A549 (cell line): ENCODE measurements around the gene CTXN1. TPM values are rescaled to one million over a fixed set of nuclear protein-coding genes. Genes with fewer than 3 reads are reported as not detected.

Experiments used
- ATAC-seq, 2 experiments: fragments of 200-7000 bp in 1 of 2; fragments of >200 bp in 1 of 2; cut with Nextera tagmentation in 1 of 2; cut with Tn5 transposase in 1 of 2; 3 replicates each; pipeline versions ENCODE4 v1.8.0 to v1.9.1; 2018 to 2020; ENCODE audit warnings: mild to moderate bottlenecking in 1 of 2, moderate library complexity in 1 of 2
- CTCF ChIA-PET: fragments of 300-600 bp; sonication (Branson Sonifier 250); formaldehyde crosslinking; extraction: SDS; loops from one replicate; lab custom pipeline; 2021; ENCODE audit warnings: antibody characterized with exemption, inconsistent platforms; lab: Yijun Ruan, JAX
- POLR2A ChIA-PET: fragments of 350-600 bp; formaldehyde crosslinking; extraction: SDS; loops from one replicate; lab custom pipeline; 2021; ENCODE audit warnings: antibody characterized with exemption, inconsistent platforms; lab: Yijun Ruan, JAX
- DNase-seq, 2 experiments: peaks; one replicate each; pipeline versions ENCODE4 v3.0.0 to v3.0.0-alpha.2; 2011 to 2016; ENCODE audit warnings: low read depth in 1 of 2, low spot score in 1 of 2
- FAIRE-seq: peaks from 2 replicates; lab custom pipeline; 2011; peaks lifted over from hg19 to GRCh38; lab: Jason Lieb, UNC
- H3K27ac ChIP-seq, 2 experiments: fragments of >200 bp; sonication (Bioruptor Twin); formaldehyde crosslinking; 3 replicates each; pipeline ENCODE4 v1.5.1; 2016 to 2017
- H3K4me1 ChIP-seq: fragments of >200 bp; sonication (Bioruptor Twin); formaldehyde crosslinking; 3 replicates; pipeline ENCODE4 v1.6.1; 2016
- H3K4me2 ChIP-seq: fragments of >200 bp; sonication (Bioruptor Twin); formaldehyde crosslinking; 3 replicates; pipeline ENCODE4 v1.6.1; 2016
- H3K4me3 ChIP-seq: fragments of >200 bp; sonication (Bioruptor Twin); formaldehyde crosslinking; 3 replicates; pipeline ENCODE4 v1.5.1; 2016
- H3K9me3 ChIP-seq: fragments of >200 bp; sonication (Bioruptor Twin); formaldehyde crosslinking; 3 replicates; pipeline ENCODE4 v1.6.1; 2016
- CHD2 ChIP-seq: fragments of 150-350 bp; IDR thresholded peaks from 2 replicates; pipeline ENCODE4 v1.6.1; 2014; ENCODE audit warnings: low read length; ENCODE audit not compliant: partially characterized antibody
- EHMT2 ChIP-seq: fragments of 200-600 bp; sonication (generic); IDR thresholded peaks from 2 replicates; pipeline ENCODE4 v1.6.1; 2016; ENCODE audit warnings: antibody characterized with exemption, low read depth, mild to moderate bottlenecking, moderate library complexity
- FOXS1 ChIP-seq: fragments of 250-450 bp; sonication (Bioruptor Pico); IDR thresholded peaks from 2 replicates; pipeline ENCODE4 v1.5.0; 2020; ENCODE audit warnings: mild to moderate bottlenecking, moderate library complexity
- HEYL ChIP-seq: fragments of 250-450 bp; sonication (Bioruptor Pico); IDR thresholded peaks from 2 replicates; pipeline ENCODE4 v1.8.0; 2021; ENCODE audit warnings: mild to moderate bottlenecking, moderate library complexity
- JUNB ChIP-seq: fragments of >200 bp; sonication (Bioruptor Twin); formaldehyde crosslinking; IDR thresholded peaks from 2 replicates; pipeline ENCODE4 v1.6.1; 2016
- KDM1A ChIP-seq: fragments of 200-600 bp; sonication (generic); IDR thresholded peaks from 2 replicates; pipeline ENCODE4 v1.6.1; 2016; ENCODE audit warnings: low read depth, mild to moderate bottlenecking
- MAZ ChIP-seq: fragments of 150-350 bp; IDR thresholded peaks from 2 replicates; pipeline ENCODE4 v1.6.1; 2014; ENCODE audit warnings: antibody characterized with exemption, low read depth, low read length, borderline replicate concordance
- POLR2AphosphoS2 ChIP-seq: conservative IDR thresholded peaks from 2 replicates; pipeline ENCODE4 v1.6.1; 2012; ENCODE audit warnings: low read length, improper control_type of control experiment, inconsistent platforms
- RAD21 ChIP-seq, 2 experiments: fragments of >200 bp in 1 of 2; sonication (Bioruptor Twin) in 1 of 2; formaldehyde crosslinking in 1 of 2; IDR thresholded peaks in 1 of 2; conservative IDR thresholded peaks in 1 of 2; 2 replicates in 1 of 2; 3 replicates in 1 of 2; pipeline ENCODE4 v1.6.1; 2012 to 2018; ENCODE audit warnings: inconsistent platforms in 1 of 2
- RCOR1 ChIP-seq: fragments of 150-350 bp; IDR thresholded peaks from 2 replicates; pipeline ENCODE4 v1.6.1; 2014; ENCODE audit warnings: antibody characterized with exemption, low read length, low read depth
- RNF2 ChIP-seq: fragments of 200-600 bp; sonication (generic); IDR thresholded peaks from 2 replicates; pipeline ENCODE4 v1.6.1; 2016; ENCODE audit warnings: low read depth, mild to moderate bottlenecking, antibody characterized with exemption, moderate library complexity, borderline replicate concordance
- TFCP2L1 ChIP-seq: fragments of 250-450 bp; sonication (Bioruptor Pico); IDR thresholded peaks from 2 replicates; pipeline ENCODE4 v1.5.0; 2021; ENCODE audit warnings: mild to moderate bottlenecking
- ZFP36 ChIP-seq: fragments of 450-650 bp; IDR thresholded peaks from 2 replicates; pipeline ENCODE4 v1.6.1; 2014; ENCODE audit warnings: borderline replicate concordance; ENCODE audit not compliant: partially characterized antibody
- WGBS: methylation state at CpG from one replicate; pipeline ENCODE4 v1.1.6; 2017; ENCODE audit errors: missing lambda C conversion rate; 5-methylcytosine and 5-hydroxymethylcytosine counted together
- polyA plus RNA-seq, 4 experiments: library from polyadenylated mRNA; depleted of rRNA in 3 of 4; stranded (reverse); fragments of >200 nt; fragmentation: RNase III in 1 of 4; extraction: RNeasy Plus Mini Kit Qiagen cat#74134 plus additional on column Dnase treatment in 1 of 4; gene quantifications; 2 replicates in 3 of 4; 3 replicates in 1 of 4; pipeline ENCODE4 v1.2.3, GENCODE V29; 2011 to 2017
- TF ChIP-seq, protein P1 (sequence below): fragments of 200-600 bp; sonication (generic); IDR thresholded peaks from 2 replicates; pipeline ENCODE4 v1.6.1; 2016; ENCODE audit warnings: antibody characterized with exemption, mild to moderate bottlenecking, moderate library complexity
- TF ChIP-seq, protein P2 (sequence below): fragments of 250-450 bp; sonication (Bioruptor Pico); IDR thresholded peaks from 2 replicates; pipeline ENCODE4 v1.5.0; 2021; ENCODE audit warnings: mild to moderate bottlenecking, moderate library complexity, borderline replicate concordance
- TF ChIP-seq, protein P3 (sequence below): IDR thresholded peaks from 2 replicates; pipeline ENCODE4 v1.6.1; 2012

CTXN1 gene
- polyA plus RNA-seq, 2 of the 4 experiments (the other 2 are of a cell fraction), result 1.2 to 9.9 TPM

- FAIRE-seq (no peak), ATAC-seq (no peak)
- POLR2A ChIA-PET, result interaction anchor here (1.7 kb wide), 1 partner anchor 8 kb away, joined by 5 read pairs; the partner anchor contains the start of gene MAP2K7
Measured at GRCh38 chr19:7911508-7912143, 14.3 kb downstream of the CTXN1 start.

DNA sequence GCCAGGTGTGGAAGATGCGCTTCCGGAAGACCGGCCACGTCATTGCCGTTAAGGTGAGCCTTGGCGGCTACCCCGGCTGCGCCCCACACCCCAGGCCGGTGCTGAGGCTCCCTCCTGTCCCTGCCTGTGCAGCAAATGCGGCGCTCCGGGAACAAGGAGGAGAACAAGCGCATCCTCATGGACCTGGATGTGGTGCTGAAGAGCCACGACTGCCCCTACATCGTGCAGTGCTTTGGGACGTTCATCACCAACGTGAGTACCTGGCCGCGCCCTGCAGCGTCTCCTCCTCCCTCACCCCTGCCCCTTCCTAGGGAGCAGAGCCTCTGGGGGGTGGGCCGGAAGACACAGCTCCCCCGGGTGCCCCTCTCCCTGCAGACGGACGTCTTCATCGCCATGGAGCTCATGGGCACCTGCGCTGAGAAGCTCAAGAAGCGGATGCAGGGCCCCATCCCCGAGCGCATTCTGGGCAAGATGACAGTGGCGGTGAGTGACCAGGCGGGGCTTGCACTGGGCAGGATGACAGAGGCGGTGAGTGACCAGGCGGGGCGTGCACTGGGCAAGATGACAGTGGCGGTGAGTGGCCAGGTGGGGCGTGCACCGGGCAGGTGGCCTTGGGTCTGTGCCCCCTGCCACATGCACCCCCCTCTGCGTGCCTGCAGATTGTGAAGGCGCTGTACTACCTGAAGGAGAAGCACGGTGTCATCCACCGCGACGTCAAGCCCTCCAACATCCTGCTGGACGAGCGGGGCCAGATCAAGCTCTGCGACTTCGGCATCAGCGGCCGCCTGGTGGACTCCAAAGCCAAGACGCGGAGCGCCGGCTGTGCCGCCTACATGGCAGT, 15.4 kb downstream of the CTXN1 start:
- no peaks in the 10 kb centered on the region for H3K9me3 ChIP-seq
- H3K4me3 ChIP-seq, result no peak overlapping the region
- H3K27ac ChIP-seq, result no peak overlapping the region
- ATAC-seq (no peak), FAIRE-seq (no peak), DNase-seq (no peak)
- no peaks in the 10 kb centered on the region; the same call in 1 of the 3 replicates for H3K4me1 ChIP-seq
- WGBS, result 95% methylated on average over 20 of the region's 54 CpGs
- H3K4me2 ChIP-seq, result no peak overlapping the region
- TF ChIP-seq ZFP36, result no peak
- no peak for TF ChIP-seq RNF2
- TF ChIP-seq FOXS1 (CRISPR knock-in tag), result no peak
- TF ChIP-seq TFCP2L1, result no peak
- TF ChIP-seq, protein P1, sequence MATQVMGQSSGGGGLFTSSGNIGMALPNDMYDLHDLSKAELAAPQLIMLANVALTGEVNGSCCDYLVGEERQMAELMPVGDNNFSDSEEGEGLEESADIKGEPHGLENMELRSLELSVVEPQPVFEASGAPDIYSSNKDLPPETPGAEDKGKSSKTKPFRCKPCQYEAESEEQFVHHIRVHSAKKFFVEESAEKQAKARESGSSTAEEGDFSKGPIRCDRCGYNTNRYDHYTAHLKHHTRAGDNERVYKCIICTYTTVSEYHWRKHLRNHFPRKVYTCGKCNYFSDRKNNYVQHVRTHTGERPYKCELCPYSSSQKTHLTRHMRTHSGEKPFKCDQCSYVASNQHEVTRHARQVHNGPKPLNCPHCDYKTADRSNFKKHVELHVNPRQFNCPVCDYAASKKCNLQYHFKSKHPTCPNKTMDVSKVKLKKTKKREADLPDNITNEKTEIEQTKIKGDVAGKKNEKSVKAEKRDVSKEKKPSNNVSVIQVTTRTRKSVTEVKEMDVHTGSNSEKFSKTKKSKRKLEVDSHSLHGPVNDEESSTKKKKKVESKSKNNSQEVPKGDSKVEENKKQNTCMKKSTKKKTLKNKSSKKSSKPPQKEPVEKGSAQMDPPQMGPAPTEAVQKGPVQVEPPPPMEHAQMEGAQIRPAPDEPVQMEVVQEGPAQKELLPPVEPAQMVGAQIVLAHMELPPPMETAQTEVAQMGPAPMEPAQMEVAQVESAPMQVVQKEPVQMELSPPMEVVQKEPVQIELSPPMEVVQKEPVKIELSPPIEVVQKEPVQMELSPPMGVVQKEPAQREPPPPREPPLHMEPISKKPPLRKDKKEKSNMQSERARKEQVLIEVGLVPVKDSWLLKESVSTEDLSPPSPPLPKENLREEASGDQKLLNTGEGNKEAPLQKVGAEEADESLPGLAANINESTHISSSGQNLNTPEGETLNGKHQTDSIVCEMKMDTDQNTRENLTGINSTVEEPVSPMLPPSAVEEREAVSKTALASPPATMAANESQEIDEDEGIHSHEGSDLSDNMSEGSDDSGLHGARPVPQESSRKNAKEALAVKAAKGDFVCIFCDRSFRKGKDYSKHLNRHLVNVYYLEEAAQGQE, result no peak
- TF ChIP-seq, protein P2, sequence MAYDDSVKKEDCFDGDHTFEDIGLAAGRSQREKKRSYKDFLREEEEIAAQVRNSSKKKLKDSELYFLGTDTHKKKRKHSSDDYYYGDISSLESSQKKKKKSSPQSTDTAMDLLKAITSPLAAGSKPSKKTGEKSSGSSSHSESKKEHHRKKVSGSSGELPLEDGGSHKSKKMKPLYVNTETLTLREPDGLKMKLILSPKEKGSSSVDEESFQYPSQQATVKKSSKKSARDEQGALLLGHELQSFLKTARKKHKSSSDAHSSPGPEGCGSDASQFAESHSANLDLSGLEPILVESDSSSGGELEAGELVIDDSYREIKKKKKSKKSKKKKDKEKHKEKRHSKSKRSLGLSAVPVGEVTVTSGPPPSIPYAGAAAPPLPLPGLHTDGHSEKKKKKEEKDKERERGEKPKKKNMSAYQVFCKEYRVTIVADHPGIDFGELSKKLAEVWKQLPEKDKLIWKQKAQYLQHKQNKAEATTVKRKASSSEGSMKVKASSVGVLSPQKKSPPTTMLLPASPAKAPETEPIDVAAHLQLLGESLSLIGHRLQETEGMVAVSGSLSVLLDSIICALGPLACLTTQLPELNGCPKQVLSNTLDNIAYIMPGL (CRISPR knock-in tag), result no peak
- no peak for TF ChIP-seq KDM1A
- TF ChIP-seq RAD21 (conservative IDR thresholded peaks at IDR 0.05 in 1 of 2, IDR thresholded peaks at IDR 0.05 in 1 of 2), result no peak
- TF ChIP-seq HEYL (CRISPR knock-in tag), result no peak
- TF ChIP-seq, protein P3, sequence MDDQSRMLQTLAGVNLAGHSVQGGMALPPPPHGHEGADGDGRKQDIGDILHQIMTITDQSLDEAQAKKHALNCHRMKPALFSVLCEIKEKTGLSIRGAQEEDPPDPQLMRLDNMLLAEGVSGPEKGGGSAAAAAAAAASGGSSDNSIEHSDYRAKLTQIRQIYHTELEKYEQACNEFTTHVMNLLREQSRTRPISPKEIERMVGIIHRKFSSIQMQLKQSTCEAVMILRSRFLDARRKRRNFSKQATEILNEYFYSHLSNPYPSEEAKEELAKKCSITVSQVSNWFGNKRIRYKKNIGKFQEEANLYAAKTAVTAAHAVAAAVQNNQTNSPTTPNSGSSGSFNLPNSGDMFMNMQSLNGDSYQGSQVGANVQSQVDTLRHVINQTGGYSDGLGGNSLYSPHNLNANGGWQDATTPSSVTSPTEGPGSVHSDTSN, result no peak
- TF ChIP-seq MAZ, result no peak
- no peak for TF ChIP-seq CHD2
- TF ChIP-seq EHMT2, result no peak
- TF ChIP-seq RCOR1, result no peak
- TF ChIP-seq POLR2AphosphoS2, result no peak
- ChIA-PET POLR2A (no interaction called here), CTCF (interaction anchor here (1.4 kb wide), 1 partner anchor 42 kb away, joined by 4 read pairs; no protein-coding TSS in a partner anchor)

More at GRCh38 chr19:7911508-7912143, 14.3 kb downstream of the CTXN1 start:
- Histone ChIP-seq H3K4me2 (no peak overlapping the region), H3K27ac (no peak overlapping the region), H3K4me1 (peaks cover 2% of the 10 kb centered on the region; the same call in 1 of the 3 replicates), H3K4me3 (no peak overlapping the region), H3K9me3 (no peaks in the 10 kb centered on the region)
- no peak for TF ChIP-seq JUNB
- DNase-seq, result no peak
- CTCF ChIA-PET, result interaction anchor here (1.2 to 2.1 kb wide), 3 partner anchors 8 to 43 kb away, joined by 3 to 8 read pairs (median 6); partner anchors contain the start of gene MAP2K7
- WGBS, result 88% methylated on average over 11 of the region's 18 CpGs
